A673 (cell line): ENCODE results near the gene HELZ.

Source experiments
- EZH2 ChIP-seq: fragments of 200-600 bp; sonication (generic); IDR thresholded peaks from 2 replicates; pipeline ENCODE4 v1.6.1; 2017; ENCODE audit warnings: borderline replicate concordance, low read depth, mild to moderate bottlenecking, mixed read lengths, antibody characterized with exemption, low read length; ENCODE audit not compliant: poor library complexity, severe bottlenecking
- TF ChIP-seq, protein P1 (sequence below): fragments of 300-800, 200-600 bp; sonication (generic); conservative IDR thresholded peaks from 2 replicates; pipeline ENCODE4 v1.5.1; 2017; ENCODE audit warnings: low read depth, mild to moderate bottlenecking, antibody characterized with exemption, low read length, moderate library complexity, mixed read lengths

DNA sequence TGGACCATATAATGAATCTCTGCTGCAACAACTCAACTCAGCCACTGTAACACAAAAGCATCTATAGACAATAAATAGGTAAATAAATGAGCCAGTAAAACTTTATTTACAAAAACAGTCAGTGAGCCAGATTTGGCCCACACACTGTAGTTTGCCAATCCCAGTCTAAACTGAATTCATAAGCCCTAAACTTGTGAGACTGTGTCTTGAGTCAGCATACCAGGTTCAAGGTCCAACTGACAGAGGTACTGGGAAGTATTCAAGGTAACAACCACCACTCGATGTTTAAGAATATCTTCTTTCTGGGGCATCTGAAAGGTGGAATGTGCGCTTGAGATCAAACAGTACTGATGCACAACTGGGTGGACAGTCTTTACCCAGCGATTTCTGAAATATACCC, 94.2 kb downstream of the HELZ start:
- TF ChIP-seq, protein P1, sequence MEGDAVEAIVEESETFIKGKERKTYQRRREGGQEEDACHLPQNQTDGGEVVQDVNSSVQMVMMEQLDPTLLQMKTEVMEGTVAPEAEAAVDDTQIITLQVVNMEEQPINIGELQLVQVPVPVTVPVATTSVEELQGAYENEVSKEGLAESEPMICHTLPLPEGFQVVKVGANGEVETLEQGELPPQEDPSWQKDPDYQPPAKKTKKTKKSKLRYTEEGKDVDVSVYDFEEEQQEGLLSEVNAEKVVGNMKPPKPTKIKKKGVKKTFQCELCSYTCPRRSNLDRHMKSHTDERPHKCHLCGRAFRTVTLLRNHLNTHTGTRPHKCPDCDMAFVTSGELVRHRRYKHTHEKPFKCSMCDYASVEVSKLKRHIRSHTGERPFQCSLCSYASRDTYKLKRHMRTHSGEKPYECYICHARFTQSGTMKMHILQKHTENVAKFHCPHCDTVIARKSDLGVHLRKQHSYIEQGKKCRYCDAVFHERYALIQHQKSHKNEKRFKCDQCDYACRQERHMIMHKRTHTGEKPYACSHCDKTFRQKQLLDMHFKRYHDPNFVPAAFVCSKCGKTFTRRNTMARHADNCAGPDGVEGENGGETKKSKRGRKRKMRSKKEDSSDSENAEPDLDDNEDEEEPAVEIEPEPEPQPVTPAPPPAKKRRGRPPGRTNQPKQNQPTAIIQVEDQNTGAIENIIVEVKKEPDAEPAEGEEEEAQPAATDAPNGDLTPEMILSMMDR: no peak
- no peak for TF ChIP-seq EZH2
